T-helper 9 cell (primary cell): Measurements from ENCODE around the gene MAP3K6.

Source experiments
- DNase-seq: peaks from one replicate; pipeline ENCODE4 v3.0.0-alpha.2; 2020

MAP3K6 gene

DNA sequence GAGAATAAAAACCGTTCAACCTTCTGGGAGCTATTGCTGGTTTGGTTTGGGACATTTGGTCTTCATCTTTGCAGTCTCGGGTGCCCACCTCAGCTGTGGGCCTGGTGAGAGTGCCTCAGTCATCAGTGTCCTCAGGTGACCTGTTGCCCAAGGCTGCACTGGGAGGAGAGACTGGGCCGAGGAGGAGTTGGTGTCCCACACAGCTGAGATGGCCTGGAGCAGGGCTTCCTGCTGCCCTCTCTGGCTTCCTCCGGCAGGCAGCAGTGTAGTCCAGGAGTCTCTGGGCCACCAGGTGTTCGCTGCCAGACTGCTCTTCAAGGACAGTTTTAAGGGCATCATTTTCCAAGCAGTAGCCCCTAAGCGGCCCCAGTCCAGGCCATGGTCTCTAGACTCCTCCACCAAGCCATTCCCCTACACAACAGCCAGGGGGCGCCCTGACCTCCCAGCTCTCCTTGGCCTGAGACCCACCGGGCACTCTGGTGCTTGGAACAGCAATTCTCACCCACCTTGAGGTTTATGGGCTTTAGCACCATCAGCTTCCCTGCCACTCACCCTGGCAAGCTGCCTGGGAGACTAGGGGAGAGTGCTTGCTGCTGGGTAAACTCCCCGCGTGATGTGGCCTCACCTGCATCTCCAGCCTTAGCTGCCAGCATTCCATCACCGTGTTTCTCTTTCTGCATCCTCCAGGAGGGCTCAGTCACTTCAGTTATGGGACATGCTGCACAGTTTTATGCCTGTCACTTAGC lies 34.1 kb downstream of the MAP3K6 start:
- DNase-seq = peak; percentile 65

DNA sequence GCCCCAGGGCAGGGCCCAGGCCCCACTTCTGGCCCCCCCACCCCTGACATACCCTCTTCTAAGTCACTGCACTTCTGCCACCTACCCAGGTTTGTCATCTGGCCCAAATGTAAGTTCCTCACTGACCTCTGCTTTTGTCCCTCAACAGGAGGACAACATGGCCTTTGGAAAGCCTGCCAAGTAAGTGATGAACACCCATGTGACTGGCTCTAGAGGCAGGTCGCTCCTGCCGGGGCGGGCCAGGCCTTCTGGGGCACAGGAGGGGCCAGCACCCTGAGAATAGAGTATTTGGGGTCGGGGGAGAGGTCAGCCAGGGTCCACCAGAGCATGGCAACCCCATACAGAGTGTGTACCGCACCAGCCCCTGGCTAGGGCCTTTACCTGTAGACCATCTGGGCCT lies 34.8 kb downstream of the MAP3K6 start:
- DNase-seq = no peak

- no peak for DNase-seq
Observed at GRCh38 chr1:27331426-27331825, 35.3 kb downstream of the MAP3K6 start.

DNA sequence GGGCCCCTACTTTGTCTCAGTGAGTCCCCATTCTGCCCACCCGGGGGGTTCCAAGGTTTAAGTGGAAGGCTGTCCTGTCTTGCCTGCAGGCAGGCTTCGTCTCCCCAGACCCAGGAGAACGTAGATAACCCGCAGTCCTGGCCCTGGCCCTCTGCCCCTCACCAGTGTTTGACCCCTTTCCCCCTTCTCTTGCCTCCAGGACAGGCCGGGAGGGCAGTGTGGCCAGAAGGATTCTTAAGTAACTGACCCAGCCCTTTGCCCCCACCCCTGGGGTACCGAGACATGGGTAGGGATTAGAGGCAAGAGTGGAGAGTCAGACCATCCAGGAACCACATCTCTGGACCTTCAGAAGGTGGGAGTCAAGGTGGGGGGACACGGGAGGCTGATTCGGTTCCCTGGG lies 36.0 kb downstream of the MAP3K6 start:
- no peak for DNase-seq

DNA sequence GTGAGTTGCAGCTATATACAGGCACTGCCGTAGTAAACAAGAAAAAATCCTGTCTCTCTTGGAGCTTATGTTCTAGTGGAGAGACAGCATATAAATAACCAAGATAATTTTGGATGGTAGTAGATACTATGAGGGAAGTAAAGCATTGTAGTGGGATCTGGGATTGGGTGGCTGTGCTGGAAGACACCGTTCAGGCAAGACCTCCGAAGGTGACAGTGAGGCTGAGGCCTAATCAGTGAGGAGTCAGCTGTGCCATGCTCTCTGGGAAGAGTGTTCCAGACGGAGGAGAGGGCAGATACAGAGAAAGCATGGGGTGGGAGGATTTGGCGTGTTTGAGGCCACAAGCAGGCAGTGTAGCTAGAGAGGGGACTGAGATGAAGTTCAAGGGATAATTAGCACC lies 38.8 kb downstream of the MAP3K6 start:
- DNase-seq = no peak

DNA sequence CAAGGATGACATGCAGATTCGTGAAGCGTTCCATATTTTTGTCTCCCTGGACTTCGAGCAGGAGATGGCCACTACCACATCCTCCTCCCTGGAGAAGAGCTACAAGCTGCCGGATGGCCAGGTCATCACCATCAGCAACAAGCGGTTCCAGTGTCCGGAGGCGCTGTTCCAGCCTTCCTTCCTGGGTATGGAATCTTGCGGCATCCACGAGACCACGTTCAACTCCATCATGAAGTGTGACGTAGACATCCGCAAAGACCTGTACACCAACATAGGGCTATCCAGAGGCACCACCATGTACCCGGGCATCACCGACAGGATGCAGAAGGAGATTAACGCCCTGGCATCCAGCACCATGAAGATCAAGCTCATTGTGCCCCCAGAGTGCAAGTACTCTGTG lies 41.5 kb downstream of the MAP3K6 start:
- no peak for DNase-seq

DNA sequence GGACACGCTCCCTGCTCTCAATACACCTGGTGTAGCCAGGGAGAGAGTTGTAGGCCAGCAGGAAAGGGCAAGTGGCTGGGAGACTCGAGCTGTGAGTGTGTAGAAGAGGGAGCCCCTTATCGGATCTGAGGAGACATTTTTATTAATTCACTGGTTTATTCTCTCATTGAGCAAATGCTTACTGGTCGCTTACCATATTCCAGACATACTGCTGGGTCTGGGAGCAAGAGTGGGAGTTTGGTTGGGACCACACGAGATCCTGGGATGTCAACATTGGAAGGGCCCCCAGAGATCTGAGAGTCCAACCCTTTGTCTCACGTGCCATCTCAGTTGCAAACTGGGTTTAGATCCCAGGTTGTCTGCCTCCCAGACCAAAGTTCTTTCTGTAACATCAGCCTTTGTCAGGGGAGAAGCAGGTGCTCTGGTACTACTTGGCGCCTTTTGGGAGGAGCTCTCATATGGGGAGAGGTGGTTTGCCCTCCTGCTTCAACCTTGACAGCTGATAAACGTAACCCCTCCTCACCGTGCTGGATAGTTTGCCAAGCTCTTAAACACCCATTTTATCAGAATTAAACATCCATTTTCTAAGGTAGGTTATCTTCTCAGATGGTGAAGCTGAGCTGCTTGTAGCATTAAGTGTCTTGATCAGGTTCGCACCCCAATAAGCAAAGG lies 44.1 kb downstream of the MAP3K6 start:
- DNase-seq = no peak

DNA sequence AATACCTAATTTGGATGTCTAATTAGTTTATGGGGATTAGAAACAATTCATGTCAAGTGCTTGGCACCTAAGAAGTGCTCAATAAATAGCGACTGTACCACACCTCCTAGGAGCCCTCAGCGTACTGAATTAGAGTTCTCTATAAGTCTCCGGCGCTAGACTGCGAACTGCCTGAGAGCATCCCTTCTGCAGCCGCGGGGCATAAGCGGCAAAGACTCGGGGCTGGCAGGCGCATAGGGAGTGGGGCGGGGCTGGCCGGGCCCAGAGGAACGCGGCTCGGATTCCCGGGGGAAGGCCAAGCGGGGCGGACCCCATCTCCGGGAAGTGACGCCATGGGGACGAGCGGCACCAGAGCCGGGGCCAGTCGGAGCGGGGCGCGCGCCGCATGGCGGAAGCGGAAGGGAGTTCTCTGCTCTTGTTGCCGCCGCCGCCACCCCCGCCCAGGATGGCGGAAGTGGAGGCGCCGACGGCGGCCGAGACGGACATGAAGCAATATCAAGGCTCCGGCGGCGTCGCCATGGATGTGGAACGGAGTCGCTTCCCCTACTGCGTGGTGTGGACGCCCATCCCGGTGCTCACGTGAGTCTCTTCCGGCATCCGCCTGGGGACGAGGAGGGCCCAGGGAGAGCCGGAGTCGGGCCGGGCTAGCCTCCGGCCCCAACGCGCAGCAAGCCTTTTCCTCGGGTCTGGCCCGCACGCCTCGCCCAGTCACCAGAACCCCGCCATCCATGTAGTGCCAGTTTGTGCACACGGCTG lies 44.8 kb downstream of the MAP3K6 start, which contains the start of gene TMEM222:
TSS of gene TMEM222 (plus strand) at position 351 of the 756 bp plus-strand sequence. CDS start at position 386, 35 bp downstream.
- peak; percentile 94 for DNase-seq

DNA sequence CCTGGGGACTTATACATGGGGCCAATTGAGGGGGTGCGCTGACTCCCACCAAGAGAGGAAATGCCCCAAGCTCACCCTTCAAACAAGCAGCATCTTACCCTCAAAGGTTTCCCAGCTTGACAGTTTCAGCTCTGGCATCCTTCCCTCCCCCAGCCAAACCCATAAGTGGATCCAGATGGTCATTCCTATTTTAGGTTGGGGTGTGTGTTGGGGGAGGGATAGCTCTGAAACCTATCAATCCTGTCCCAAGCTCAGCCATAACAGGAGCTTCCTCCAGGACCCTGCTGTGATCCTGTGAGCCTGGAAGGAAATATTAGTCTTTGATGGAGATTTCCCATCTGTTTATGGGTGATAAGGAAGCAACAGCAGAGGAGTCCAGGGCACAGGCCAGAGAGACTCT lies 48.2 kb downstream of the MAP3K6 start:
- no peak for DNase-seq

GRCh38 chr1:27318136-27318535 lies 48.6 kb downstream of the MAP3K6 start:
- no peak for DNase-seq

DNA sequence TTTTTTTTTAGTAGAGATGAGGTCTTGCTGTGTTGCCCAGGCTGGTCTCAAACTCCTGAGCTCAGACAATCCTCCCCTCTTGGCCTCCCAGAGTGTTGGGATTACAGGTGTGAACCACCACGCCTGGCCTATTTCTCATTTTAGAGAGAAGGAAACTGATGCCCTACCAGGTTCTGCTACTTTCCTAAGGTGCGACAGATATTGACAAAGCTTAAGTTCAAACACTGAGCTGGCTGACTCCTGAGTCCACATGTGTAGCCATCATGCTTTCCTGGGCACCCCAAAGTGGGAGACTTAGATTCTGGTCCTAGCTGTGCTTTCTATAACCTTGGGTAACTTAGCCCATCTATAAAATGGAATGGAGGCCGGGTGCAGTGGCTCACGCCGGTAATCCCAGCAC lies 49.9 kb downstream of the MAP3K6 start:
- DNase-seq = no peak

DNA sequence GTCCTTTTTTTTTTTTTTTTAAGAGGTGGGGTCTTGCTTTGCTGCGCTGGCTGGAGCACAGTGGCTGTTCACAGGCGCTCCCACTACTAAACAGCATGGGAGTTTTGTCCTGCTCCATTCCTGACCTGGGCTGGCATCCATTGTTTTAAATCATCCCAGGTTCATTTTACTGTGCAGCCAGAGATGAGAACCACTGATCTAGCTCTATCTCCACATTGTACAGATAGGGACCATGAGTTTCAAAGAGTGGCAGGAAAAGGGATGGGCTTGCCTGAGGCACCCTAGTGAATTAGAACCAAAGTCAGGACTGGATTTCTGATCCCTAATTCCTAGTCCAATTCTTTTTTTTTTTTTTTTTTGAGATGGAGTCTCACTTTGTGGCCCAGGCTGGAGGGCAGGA lies 52.0 kb downstream of the MAP3K6 start:
- no peak for DNase-seq

DNA sequence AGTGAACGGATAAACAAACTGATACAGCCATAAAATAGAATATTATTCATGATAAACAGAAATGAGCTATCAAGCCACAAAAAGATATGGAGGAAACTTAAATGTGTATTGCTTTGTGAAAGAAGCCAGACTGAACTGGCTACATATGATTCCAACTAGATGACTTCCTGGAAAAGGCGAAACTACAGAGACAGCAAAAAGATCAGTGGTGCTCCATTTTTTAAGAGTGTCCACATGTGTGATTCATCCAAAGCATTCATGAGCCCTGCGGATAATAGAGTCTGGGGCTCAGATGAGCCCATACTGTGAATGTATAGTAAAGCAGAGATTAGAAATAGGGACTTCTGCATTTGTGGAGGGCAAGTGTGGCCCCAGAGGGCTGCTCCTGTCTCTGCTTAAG lies 52.6 kb downstream of the MAP3K6 start:
- no peak for DNase-seq

DNA sequence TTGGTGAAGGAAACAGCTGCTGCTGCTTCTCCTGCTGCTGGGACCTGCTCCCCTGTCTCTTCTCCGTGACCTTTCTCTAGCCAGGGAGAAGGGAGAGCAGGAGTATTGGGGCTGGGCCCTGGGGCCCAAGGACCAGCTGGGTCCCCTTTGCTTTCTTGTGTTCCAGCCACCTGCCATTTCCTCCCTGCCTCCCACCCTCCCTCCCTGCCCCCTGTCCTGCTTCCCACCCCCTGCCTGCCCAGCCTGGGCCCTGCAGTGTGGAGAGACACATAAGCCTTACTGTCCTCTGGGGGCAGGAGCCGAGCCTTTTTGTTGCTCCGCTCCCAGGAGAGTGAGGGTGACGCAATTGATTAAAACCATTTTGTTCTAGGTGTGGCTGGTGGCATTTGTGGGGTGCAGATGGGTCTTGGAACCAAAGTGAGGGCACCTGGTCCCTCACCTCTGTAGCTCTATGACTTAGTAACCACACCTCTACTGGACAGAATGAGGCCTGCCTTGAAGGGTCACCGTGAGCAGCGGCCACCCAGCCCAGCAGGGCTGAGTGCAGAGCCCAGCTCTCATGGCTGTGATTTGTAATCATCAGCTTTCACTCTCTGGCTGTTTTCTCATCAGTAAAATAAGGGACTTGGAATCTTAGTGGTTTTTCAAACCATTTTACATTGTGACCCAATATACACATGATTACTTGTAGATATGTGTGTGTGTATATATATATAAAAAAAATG lies 58.7 kb downstream of the MAP3K6 start:
- no peak for DNase-seq

DNA sequence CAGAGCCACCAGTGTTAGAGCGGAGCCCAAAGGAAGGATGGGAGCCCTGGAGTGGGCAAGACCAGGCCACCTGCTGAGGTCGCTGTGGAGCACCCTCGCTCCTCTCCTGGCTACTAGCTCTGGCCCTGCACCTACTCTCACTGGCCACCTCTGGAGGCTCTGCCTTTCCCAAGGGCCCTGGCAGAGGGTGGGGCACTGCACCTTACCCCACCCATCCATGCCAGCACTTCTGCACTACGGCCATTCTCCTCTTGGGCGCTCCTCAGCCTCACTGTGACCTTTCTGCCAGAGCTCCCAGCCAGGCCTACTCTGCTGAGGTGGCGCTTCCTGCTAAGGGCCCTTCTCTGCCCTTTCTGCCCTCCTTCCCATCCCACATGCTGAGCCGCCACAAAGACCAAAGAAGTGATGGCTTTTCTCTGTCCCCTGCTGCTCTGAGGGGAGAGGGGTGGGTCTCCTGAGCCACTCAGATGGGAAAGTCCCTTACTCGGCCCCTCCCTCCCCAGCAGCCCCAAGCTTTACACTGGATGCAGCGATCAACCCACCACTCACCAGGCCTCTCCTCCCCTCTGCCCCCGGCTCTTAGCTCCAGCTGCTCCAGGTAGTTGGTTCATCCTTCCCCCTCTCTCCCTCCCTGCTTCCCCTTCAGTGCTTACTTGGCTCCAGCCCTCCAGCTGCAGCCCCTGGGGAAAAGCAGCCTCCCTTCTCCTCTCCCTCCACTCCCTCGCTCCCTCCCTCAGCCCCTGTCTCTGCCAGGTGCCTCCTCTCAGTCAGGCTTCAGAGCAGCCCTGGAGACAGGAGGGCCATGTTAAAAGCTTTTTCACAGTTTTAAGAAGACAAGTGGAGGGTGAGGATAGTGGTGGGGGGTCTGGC lies 59.6 kb downstream of the MAP3K6 start:
- DNase-seq = no peak

- DNase-seq = no peak
Observed at GRCh38 chr1:27306071-27306470, 60.7 kb downstream of the MAP3K6 start.
